Neural crest cell (in vitro differentiated cells): ENCODE results near the gene LRRC18. TPM values are rescaled to one million over a fixed set of nuclear protein-coding genes. Genes with fewer than 3 reads are reported as not detected.

Experiments
- DNase-seq: peaks from one replicate; pipeline ENCODE4 v3.0.0; 2021; ENCODE audit warnings: low read depth, mixed read lengths, low spot score
- H3K27ac Mint-ChIP-seq: one replicate; pipeline ENCODE4 v1.8.0; 2021; ENCODE audit warnings: mild to moderate bottlenecking, mixed read lengths; ENCODE audit not compliant: unreplicated experiment
- H3K27me3 Mint-ChIP-seq: 2 replicates; pipeline ENCODE4 v1.8.0; 2021; ENCODE audit warnings: low read depth, mild to moderate bottlenecking, mixed read lengths
- H3K36me3 Mint-ChIP-seq: 2 replicates; pipeline ENCODE4 v1.8.0; 2021; ENCODE audit warnings: low read depth, mild to moderate bottlenecking, mixed read lengths
- H3K4me1 Mint-ChIP-seq: 2 replicates; pipeline ENCODE4 v1.8.0; 2021; ENCODE audit warnings: mixed read lengths
- H3K4me3 Mint-ChIP-seq: one replicate; pipeline ENCODE4 v1.8.0; 2021; ENCODE audit warnings: mild to moderate bottlenecking, mixed read lengths
- H3K9me3 Mint-ChIP-seq: 2 replicates; pipeline ENCODE4 v1.8.0; 2021; ENCODE audit warnings: mixed read lengths
- total RNA-seq: library from RNA; stranded (reverse); gene quantifications from 2 replicates; pipeline ENCODE4 v1.2.1, GENCODE V29; 2021
- TF ChIP-seq, protein P1 (sequence below): fragments of 200-600 bp; sonication (generic); conservative IDR thresholded peaks from 2 replicates; pipeline ENCODE4 v1.5.0; 2021; ENCODE audit warnings: antibody characterized with exemption, mild to moderate bottlenecking

Gene LRRC18
- total RNA-seq, 1 donor from 2014 or later: not detected

DNA sequence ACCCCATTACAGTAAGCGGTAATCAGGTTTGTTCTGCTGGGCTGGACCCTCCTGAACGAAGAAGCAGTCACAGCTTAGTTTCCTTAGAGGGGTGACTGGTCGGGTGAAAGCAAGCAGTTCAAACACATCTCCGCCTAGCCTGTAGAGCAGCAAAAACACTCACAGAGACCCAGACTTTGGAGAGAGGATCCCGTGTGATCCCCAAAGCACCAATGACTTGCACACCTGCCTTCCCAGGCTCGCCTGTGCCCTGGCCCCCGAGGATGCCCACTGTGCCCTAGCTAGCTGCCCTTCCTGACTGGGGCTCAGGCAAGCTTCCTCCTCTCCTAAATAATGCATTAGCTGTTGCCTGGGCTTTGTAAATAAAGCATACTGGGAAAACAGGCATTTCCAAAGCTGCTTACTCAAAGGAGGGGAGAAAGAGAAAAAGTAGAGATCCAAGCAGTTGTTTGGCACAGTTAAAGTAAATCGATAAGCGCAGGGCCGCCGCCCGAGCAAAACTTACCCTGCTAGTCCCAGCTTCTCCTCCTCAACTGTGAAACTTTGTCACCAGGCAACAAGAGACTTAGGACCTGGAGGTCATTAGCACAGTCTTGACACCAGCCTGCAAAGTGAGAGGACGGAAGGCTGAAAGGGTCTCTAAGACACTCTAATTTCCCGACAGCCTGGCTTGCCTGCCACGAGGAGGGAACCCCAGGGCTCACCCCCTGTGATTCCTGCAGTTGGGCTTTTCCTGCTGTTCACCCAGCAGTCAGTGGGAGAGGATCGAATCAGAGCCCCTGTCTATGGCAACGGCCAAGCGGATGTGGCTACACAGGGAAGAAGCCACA is 4.8 kb downstream of the LRRC18 start:
- no peak for DNase-seq
- no peak overlapping the region for H3K4me3 Mint-ChIP-seq
- no peaks in the 10 kb centered on the region for H3K27me3 Mint-ChIP-seq

GRCh38 chr10:48932831-48933664 is 6.6 kb downstream of the LRRC18 start:
- Mint-ChIP-seq H3K4me3 (no peak overlapping the region), H3K36me3 (no peaks in the 10 kb centered on the region), H3K27ac (no peak overlapping the region), H3K9me3 (no peaks in the 10 kb centered on the region), H3K27me3 (no peaks in the 10 kb centered on the region), H3K4me1 (peaks cover 16% of the 10 kb centered on the region)
- TF ChIP-seq, protein P1, sequence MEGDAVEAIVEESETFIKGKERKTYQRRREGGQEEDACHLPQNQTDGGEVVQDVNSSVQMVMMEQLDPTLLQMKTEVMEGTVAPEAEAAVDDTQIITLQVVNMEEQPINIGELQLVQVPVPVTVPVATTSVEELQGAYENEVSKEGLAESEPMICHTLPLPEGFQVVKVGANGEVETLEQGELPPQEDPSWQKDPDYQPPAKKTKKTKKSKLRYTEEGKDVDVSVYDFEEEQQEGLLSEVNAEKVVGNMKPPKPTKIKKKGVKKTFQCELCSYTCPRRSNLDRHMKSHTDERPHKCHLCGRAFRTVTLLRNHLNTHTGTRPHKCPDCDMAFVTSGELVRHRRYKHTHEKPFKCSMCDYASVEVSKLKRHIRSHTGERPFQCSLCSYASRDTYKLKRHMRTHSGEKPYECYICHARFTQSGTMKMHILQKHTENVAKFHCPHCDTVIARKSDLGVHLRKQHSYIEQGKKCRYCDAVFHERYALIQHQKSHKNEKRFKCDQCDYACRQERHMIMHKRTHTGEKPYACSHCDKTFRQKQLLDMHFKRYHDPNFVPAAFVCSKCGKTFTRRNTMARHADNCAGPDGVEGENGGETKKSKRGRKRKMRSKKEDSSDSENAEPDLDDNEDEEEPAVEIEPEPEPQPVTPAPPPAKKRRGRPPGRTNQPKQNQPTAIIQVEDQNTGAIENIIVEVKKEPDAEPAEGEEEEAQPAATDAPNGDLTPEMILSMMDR: no peak
- no peak for DNase-seq

More for the DNA sequence above, 4.8 kb downstream of the LRRC18 start:
- Mint-ChIP-seq H3K27ac (no peak overlapping the region), H3K4me1 (peaks cover 16% of the 10 kb centered on the region), H3K36me3 (no peaks in the 10 kb centered on the region), H3K9me3 (no peaks in the 10 kb centered on the region)
- TF ChIP-seq, protein P1: no peak

GRCh38 chr10:48931188-48931587 is 8.5 kb downstream of the LRRC18 start:
- no peak overlapping the region for H3K27ac Mint-ChIP-seq
- TF ChIP-seq, protein P1: no peak
- H3K27me3 Mint-ChIP-seq: no peaks in the 10 kb centered on the region
- H3K9me3 Mint-ChIP-seq: no peaks in the 10 kb centered on the region
- no peak overlapping the region for H3K4me3 Mint-ChIP-seq
- H3K36me3 Mint-ChIP-seq: no peaks in the 10 kb centered on the region
- peaks cover 22% of the 10 kb centered on the region for H3K4me1 Mint-ChIP-seq
- no peak for DNase-seq

GRCh38 chr10:48929413-48929990 is 10.1 kb downstream of the LRRC18 start:
- Mint-ChIP-seq H3K27ac (no peak overlapping the region), H3K9me3 (no peaks in the 10 kb centered on the region), H3K4me1 (peaks cover 10% of the 10 kb centered on the region), H3K4me3 (no peak overlapping the region), H3K27me3 (no peaks in the 10 kb centered on the region), H3K36me3 (no peaks in the 10 kb centered on the region)
- TF ChIP-seq, protein P1: no peak
- DNase-seq: no peak

DNA sequence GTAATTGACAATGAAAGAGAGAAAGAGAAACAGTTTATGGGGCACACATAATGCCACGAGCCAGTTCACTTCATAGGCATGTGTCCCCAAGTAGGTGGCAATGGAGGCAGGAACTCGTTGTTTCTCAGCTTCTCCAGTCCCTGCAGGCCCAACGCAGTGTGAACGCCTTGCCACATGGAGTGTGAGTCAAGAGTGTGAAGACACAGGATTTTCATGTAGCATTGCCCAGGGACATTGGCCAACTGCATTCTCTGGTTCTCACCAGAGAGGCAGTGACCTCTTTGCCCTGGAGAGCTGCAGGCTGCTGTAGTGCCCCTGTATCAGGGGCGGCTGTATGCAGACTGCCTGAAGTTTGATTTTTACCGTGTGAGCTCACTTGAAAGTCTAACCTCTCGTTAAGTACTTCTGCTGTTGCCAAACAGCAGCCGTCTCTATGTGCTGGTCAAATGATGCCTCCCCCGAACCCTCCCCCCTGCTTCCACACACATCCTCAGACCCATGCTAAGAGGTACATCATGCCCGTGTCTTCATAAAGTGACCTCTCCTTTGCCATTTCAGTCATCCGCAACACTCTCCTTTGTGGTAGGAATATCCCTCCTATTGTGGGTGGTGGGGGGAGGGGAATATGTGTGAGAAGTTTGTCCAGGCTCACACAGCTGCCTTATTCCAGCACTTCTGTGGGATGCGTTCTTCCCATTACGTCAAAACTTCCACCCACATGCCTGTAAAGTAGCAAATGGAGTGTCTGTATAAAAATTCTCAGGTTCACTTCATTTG is 12.7 kb downstream of the LRRC18 start:
- H3K27ac Mint-ChIP-seq: peak overlapping the region; percentile 43
- H3K9me3 Mint-ChIP-seq: no peaks in the 10 kb centered on the region
- no peak overlapping the region for H3K4me3 Mint-ChIP-seq
- no peak for DNase-seq
- H3K36me3 Mint-ChIP-seq: no peaks in the 10 kb centered on the region
- H3K27me3 Mint-ChIP-seq: no peaks in the 10 kb centered on the region
- TF ChIP-seq, protein P1: no peak
- H3K4me1 Mint-ChIP-seq: peaks cover 10% of the 10 kb centered on the region
